DOHH2 (cell line): ENCODE measurements around the gene ZNF629.

Experiments
- CTCF ChIP-seq: fragments of 200-600 bp; sonication (generic); IDR thresholded peaks from one replicate; pipeline ENCODE4 v1.5.1; 2014; ENCODE audit warnings: antibody characterized with exemption, mild to moderate bottlenecking, low read depth, low read length; ENCODE audit not compliant: poor library complexity, severe bottlenecking
- EZH2phosphoT487 ChIP-seq: fragments of 200-600 bp; sonication (generic); IDR thresholded peaks from 2 replicates; pipeline ENCODE4 v1.6.1; 2017; ENCODE audit warnings: borderline replicate concordance, mild to moderate bottlenecking, antibody characterized with exemption, low read length, moderate library complexity, mixed read lengths

- no peak for TF ChIP-seq CTCF
- TF ChIP-seq EZH2phosphoT487, result no peak
Observed at GRCh38 chr16:30783280-30784109, 3.5 kb downstream of the ZNF629 start.
